CD4-positive, alpha-beta T cell (primary cell): ENCODE measurements around the gene PLCB3. TPM values are rescaled to one million over a fixed set of nuclear protein-coding genes. Genes with fewer than 3 reads are reported as not detected.
A peak's percentile ranks its signal among the peaks of the same experiment; 100 is the strongest.

ENCODE experiments used
- ATAC-seq: fragments of 200-7000 bp; cut with Tn5 transposase; one replicate; pipeline ENCODE4 v1.10.0; 2022; ENCODE audit warnings: mild to moderate bottlenecking; ENCODE audit not compliant: poor library complexity
- CTCF ChIA-PET: fragments of 350-600 bp; sonication (Branson Sonifier 250); formaldehyde crosslinking; loops from one replicate; lab custom pipeline; 2021; ENCODE audit warnings: antibody characterized with exemption, inconsistent platforms; lab: Charles Lee
- POLR2A ChIA-PET: fragments of 350-600 bp; sonication (Branson Sonifier 250); formaldehyde crosslinking; loops from one replicate; lab custom pipeline; 2021; ENCODE audit warnings: antibody characterized with exemption, inconsistent platforms; lab: Charles Lee
- DNase-seq, 14 experiments: peaks; one replicate each; pipeline ENCODE4 v3.0.0-alpha.2; 2013 to 2020; ENCODE audit warnings: mixed read lengths in 2 of 14
- H3K27ac ChIP-seq, 2 donors: one replicate each; pipeline versions ENCODE4 v1.5.1 to v1.7.0; 2013; ENCODE audit warnings: low read length in 2 of 2, low read depth in 1 of 2, mild to moderate bottlenecking in 1 of 2
- H3K27me3 ChIP-seq, 2 experiments: 1 replicate in 1 of 2; 2 replicates in 1 of 2; pipeline versions ENCODE4 v1.6.1 to v1.7.0; 2013; ENCODE audit warnings: low read length in 2 of 2, control low read depth in 1 of 2, mild to moderate bottlenecking in 1 of 2, moderate library complexity in 1 of 2; ENCODE audit not compliant: insufficient read depth in 2 of 2, control insufficient read depth in 1 of 2
- H3K36me3 ChIP-seq: one replicate; pipeline ENCODE4 v1.6.1; 2013; ENCODE audit warnings: low read length, control low read depth; ENCODE audit not compliant: insufficient read depth
- H3K4me1 ChIP-seq: one replicate; pipeline ENCODE4 v1.6.1; 2013; ENCODE audit warnings: low read length, control low read depth; ENCODE audit not compliant: insufficient read depth
- H3K4me3 ChIP-seq: one replicate; pipeline ENCODE4 v1.5.1; 2013; ENCODE audit warnings: mild to moderate bottlenecking, low read length, moderate library complexity
- H3K9me3 ChIP-seq, 2 experiments: 1 replicate in 1 of 2; 2 replicates in 1 of 2; pipeline versions ENCODE4 v1.6.1 to v1.7.0; 2013; ENCODE audit warnings: low read length in 2 of 2, mild to moderate bottlenecking in 2 of 2, control low read depth in 1 of 2, moderate library complexity in 1 of 2; ENCODE audit not compliant: control insufficient read depth in 1 of 2, insufficient read depth in 1 of 2
- H3K27ac Mint-ChIP-seq: one replicate; pipeline ENCODE4 v1.8.0; 2020; ENCODE audit warnings: mixed read lengths
- H3K27me3 Mint-ChIP-seq: one replicate; pipeline ENCODE4 v1.8.0; 2021; ENCODE audit warnings: mixed read lengths
- H3K36me3 Mint-ChIP-seq: one replicate; pipeline ENCODE4 v1.8.0; 2021; ENCODE audit warnings: low read depth, mixed read lengths
- H3K4me1 Mint-ChIP-seq: one replicate; pipeline ENCODE4 v1.8.0; 2021; ENCODE audit warnings: low read depth, mixed read lengths
- H3K4me3 Mint-ChIP-seq: one replicate; pipeline ENCODE4 v1.8.0; 2020; ENCODE audit warnings: mild to moderate bottlenecking, mixed read lengths
- H3K9me3 Mint-ChIP-seq: one replicate; pipeline ENCODE4 v1.8.0; 2020; ENCODE audit warnings: mixed read lengths
- CTCF ChIP-seq: fragments of 200-600 bp; IDR thresholded peaks from one replicate; pipeline ENCODE4 v1.8.0; 2022; ENCODE audit warnings: antibody characterized with exemption, mild to moderate bottlenecking
- intact Hi-C, 2 experiments: fragments of 100-400 bp; cut with DNase I in 1 of 2; cut with micrococcal nuclease in 1 of 2; formaldehyde crosslinking; loops; one replicate each; pipeline versions ENCODE4 v1.15.1 to v1.9.0; 2023 to 2025; cut with DNase I, micrococcal nuclease
- total RNA-seq, 174 experiments: library from RNA in 2 of 174; stranded (reverse) in 2 of 174; gene quantifications; one replicate each; pipeline ENCODE4 v1.2.3 and lab custom pipeline; 2021 to 2026

The PLCB3 gene
- total RNA-seq, 2 experiments from 2014 or later, result 2.5 to 2.7 TPM

- H3K27ac Mint-ChIP-seq, result peak overlapping the region; percentile 36
- H3K9me3 ChIP-seq, result no peaks in the 10 kb centered on the region
- CTCF ChIA-PET, result interaction anchor here (1.5 to 4.7 kb wide), 3 partner anchors 23 to 52 kb away, joined by 3 to 56 read pairs (median 6); partner anchors contain the start of genes CATSPERZ, FERMT3, NUDT22 and TRPT1
- peaks cover 3% of the 10 kb centered on the region for H3K36me3 ChIP-seq
- H3K27me3 ChIP-seq, result no peaks in the 10 kb centered on the region
- DNase-seq, result no peak
- POLR2A ChIA-PET, result interaction anchor here (1.4 to 4.5 kb wide), 3 partner anchors 8 to 55 kb away, joined by 4 to 35 read pairs (median 9); partner anchors contain the start of genes FERMT3 and FKBP2
- no peaks in the 10 kb centered on the region for H3K9me3 Mint-ChIP-seq
- H3K36me3 Mint-ChIP-seq, result peaks cover 4% of the 10 kb centered on the region
- H3K4me1 Mint-ChIP-seq, result peaks cover 37% of the 10 kb centered on the region
- no peak overlapping the region for H3K27ac ChIP-seq
- peaks cover 59% of the 10 kb centered on the region for H3K4me1 ChIP-seq
- peak overlapping the region; percentile 62 for H3K4me3 Mint-ChIP-seq
- no peak for TF ChIP-seq CTCF
- no peaks in the 10 kb centered on the region for H3K27me3 Mint-ChIP-seq
- no peak overlapping the region for H3K4me3 ChIP-seq
- no peak for ATAC-seq
- intact Hi-C loops, result no loop called here
Measured at GRCh38 chr11:64249038-64249437, 2.3 kb upstream of the PLCB3 start.

DNA sequence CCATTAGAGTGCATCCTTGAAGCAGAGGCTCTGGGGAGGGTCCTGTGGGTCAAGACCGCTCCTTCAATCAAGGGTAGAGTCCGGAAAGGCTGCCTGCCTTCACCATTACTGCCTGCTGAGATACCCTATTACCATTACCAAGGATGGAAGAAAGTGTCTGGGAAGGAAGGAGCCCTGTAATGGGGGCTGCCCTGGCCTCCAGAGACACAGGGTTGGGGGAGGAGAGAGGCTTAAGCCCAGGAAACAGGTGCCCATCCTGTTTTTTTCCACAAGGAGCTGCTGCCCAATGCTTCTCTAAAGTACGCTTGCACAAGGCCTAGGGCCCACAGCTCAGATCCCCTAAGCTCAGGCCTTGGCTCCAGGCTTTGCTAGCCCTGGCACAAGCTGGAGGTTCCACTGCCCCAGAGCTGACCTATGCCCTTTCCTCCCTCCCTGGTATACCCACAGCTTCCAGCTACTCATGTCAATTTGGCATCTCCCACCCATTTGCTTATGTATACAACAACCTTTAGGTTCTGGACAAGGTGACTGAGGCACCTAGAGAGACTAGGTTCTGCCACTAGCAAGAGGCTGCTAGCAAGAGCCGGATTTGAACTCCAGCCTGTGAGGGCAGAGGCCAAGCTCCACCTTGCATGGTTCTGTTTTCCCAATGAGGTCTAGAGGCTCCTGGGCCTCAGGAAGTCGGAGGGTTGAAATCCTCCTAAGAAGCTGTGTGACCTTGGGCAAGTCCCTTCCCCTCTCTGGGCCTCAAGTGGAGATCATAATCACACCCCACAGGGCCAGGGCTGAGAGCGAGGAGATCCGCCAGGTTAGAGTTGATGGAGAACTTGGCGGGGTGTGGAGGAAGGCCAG lies 1.5 kb upstream of the PLCB3 start:
- Histone ChIP-seq H3K4me3 (no peak overlapping the region), H3K36me3 (no peaks in the 10 kb centered on the region), H3K27ac (no peak overlapping the region), H3K9me3 (no peaks in the 10 kb centered on the region), H3K27me3 (no peaks in the 10 kb centered on the region), H3K4me1 (peaks cover 58% of the 10 kb centered on the region)
- Mint-ChIP-seq H3K27ac (no peak overlapping the region), H3K4me3 (peak overlapping the region; percentile 79), H3K27me3 (no peaks in the 10 kb centered on the region), H3K4me1 (peaks cover 37% of the 10 kb centered on the region), H3K9me3 (no peaks in the 10 kb centered on the region), H3K36me3 (peaks cover 4% of the 10 kb centered on the region)
- DNase-seq (no peak), ATAC-seq (no peak)
- intact Hi-C loops, result loop anchor here (2.0 to 10.0 kb wide), 3 partner anchors 55 to 405 kb away; partner anchors contain the start of genes ESRRA (in 1 of the 2) and STIP1 (in 1 of the 2)
- POLR2A ChIA-PET, result interaction anchor here (0.6 to 4.5 kb wide), 7 partner anchors 9 to 110 kb away, joined by 3 to 35 read pairs (median 4); partner anchors contain the start of genes FERMT3, FKBP2, PRDX5 and TRMT112
- no peak for TF ChIP-seq CTCF
- CTCF ChIA-PET, result interaction anchor here (0.6 to 4.7 kb wide), 6 partner anchors 9 to 55 kb away, joined by 3 to 56 read pairs (median 8); partner anchors contain the start of genes CATSPERZ, ESRRA, FERMT3 and FKBP2

DNA sequence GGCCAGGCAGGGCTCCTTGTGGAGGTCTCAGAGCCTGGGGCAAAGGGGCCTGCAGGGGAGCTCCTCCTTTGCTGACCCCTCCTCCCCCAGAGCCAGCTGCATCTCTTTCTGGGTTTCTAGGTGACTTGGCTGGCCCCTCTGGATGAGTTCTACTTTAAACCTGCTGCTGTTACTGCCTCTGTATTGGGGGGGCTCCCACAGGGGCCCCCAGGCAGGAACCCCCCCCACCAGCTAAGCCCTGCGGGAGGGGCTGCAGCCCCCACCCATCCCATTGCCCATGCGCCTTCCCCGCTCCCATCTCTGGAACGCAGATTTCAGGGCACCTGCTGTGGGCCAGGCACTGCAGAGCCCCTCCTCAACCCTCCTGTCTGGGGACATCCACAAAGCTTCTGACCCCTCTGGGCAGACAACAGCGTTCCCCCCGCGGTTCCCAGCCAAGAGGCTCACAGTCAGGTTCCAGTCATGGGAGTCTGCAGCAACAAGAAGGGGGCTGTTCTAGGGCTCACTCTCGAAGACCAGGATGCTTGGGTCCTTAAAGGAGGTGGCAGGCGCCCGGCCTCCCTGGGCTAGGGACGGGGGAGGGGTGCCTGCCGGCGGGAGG lies 815 bp upstream of the PLCB3 start:
- ChIA-PET CTCF (interaction anchor here (1.0 to 4.7 kb wide), 9 partner anchors 8 to 67 kb away, joined by 3 to 56 read pairs (median 6); partner anchors contain the start of genes CATSPERZ, ESRRA, FERMT3 and FKBP2), POLR2A (interaction anchor here (0.6 to 4.5 kb wide), 11 partner anchors 9 to 109 kb away, joined by 3 to 35 read pairs (median 4); partner anchors contain the start of genes BAD, FERMT3, FKBP2 and NUDT22)
- Mint-ChIP-seq H3K27me3 (no peaks in the 10 kb centered on the region), H3K27ac (no peak overlapping the region), H3K4me3 (peak overlapping the region; percentile 79), H3K9me3 (no peaks in the 10 kb centered on the region), H3K36me3 (peaks cover 4% of the 10 kb centered on the region), H3K4me1 (peaks cover 31% of the 10 kb centered on the region)
- Histone ChIP-seq H3K36me3 (no peaks in the 10 kb centered on the region), H3K4me3 (peak overlapping the region; percentile 55), H3K9me3 (no peaks in the 10 kb centered on the region), H3K27me3 (no peaks in the 10 kb centered on the region), H3K4me1 (peaks cover 51% of the 10 kb centered on the region), H3K27ac (no peak overlapping the region)
- ATAC-seq, result no peak
- DNase-seq, result no peak
- no peak for TF ChIP-seq CTCF
- intact Hi-C loops, result loop anchor here (1.0 to 10.0 kb wide), 6 partner anchors 19 to 404 kb away; partner anchors contain the start of genes ESRRA (in 1 of the 2) and STIP1 (in 1 of the 2)
